WTC11 (cell line): ENCODE data around the gene KANSL1L.

ENCODE experiments used
- CTCF ChIP-seq: fragments of 200-600 bp; IDR thresholded peaks from 2 replicates; pipeline ENCODE4 v1.8.0; 2022; ENCODE audit warnings: antibody characterized with exemption
- NFYB ChIP-seq: sonication (generic); formaldehyde crosslinking; conservative IDR thresholded peaks from 2 replicates; pipeline ENCODE4 v1.8.0; 2022; ENCODE audit warnings: low read depth, missing genetic modification reagents

- TF ChIP-seq NFYB (CRISPR knock-in tag) (no peak), CTCF (no peak)
Measured at GRCh38 chr2:210189452-210190138, 18.4 kb upstream of the KANSL1L start.
